Neuron (in vitro differentiated cells): ENCODE results near the gene TCAF2.
"Not testable (repeated sequence)": the region's sequence is repeated elsewhere in the genome, so short reads cannot be mapped to it uniquely, and the experiment has no call there.

Experiments
- H2AFZ ChIP-seq: one replicate; pipeline ENCODE4 v1.6.1; 2013; ENCODE audit warnings: low read depth, mild to moderate bottlenecking, inconsistent platforms, low read length, moderate library complexity
- H3K27me3 ChIP-seq: one replicate; pipeline ENCODE4 v1.6.1; 2013; ENCODE audit warnings: low read length; ENCODE audit not compliant: insufficient read depth
- H3K36me3 ChIP-seq: one replicate; pipeline ENCODE4 v1.6.1; 2013; ENCODE audit warnings: low read length; ENCODE audit not compliant: insufficient read depth
- H3K4me1 ChIP-seq: one replicate; pipeline ENCODE4 v1.6.1; 2013; ENCODE audit warnings: low read length; ENCODE audit not compliant: insufficient read depth
- H3K4me3 ChIP-seq: 2 replicates; pipeline ENCODE4 v1.5.1; 2013; ENCODE audit warnings: mild to moderate bottlenecking, low read length, moderate library complexity
- H3K9me3 ChIP-seq: one replicate; pipeline ENCODE4 v1.6.1; 2013; ENCODE audit warnings: low read length

The TCAF2 gene

GRCh38 chr7:143633013-143633618 is 12.3 kb downstream of the TCAF2 start:
- not testable (repeated sequence) for H3K4me1 ChIP-seq, H3K9me3 ChIP-seq, H3K4me3 ChIP-seq, H3K36me3 ChIP-seq, H3K27me3 ChIP-seq, H2AFZ ChIP-seq

GRCh38 chr7:143635364-143636240 is 14.8 kb downstream of the TCAF2 start:
- H3K27me3 ChIP-seq, H3K36me3 ChIP-seq, H3K9me3 ChIP-seq, H3K4me1 ChIP-seq, H2AFZ ChIP-seq, H3K4me3 ChIP-seq: not testable (repeated sequence)

- H3K9me3 ChIP-seq, H3K4me1 ChIP-seq, H3K36me3 ChIP-seq, H3K4me3 ChIP-seq, H2AFZ ChIP-seq, H3K27me3 ChIP-seq: not testable (repeated sequence)
Observed at GRCh38 chr7:143639372-143639771, 18.6 kb downstream of the TCAF2 start.

- H3K36me3 ChIP-seq, H2AFZ ChIP-seq, H3K27me3 ChIP-seq, H3K9me3 ChIP-seq, H3K4me3 ChIP-seq, H3K4me1 ChIP-seq: not testable (repeated sequence)
Observed at GRCh38 chr7:143640528-143641189, 19.9 kb downstream of the TCAF2 start.

GRCh38 chr7:143646598-143646997 is 25.8 kb downstream of the TCAF2 start:
- not testable (repeated sequence) for H3K4me1 ChIP-seq, H2AFZ ChIP-seq, H3K4me3 ChIP-seq, H3K9me3 ChIP-seq, H3K36me3 ChIP-seq, H3K27me3 ChIP-seq

GRCh38 chr7:143649902-143650301 is 29.1 kb downstream of the TCAF2 start:
- H3K9me3 ChIP-seq, H3K4me1 ChIP-seq, H3K4me3 ChIP-seq, H2AFZ ChIP-seq, H3K27me3 ChIP-seq, H3K36me3 ChIP-seq: not testable (repeated sequence)

- not testable (repeated sequence) for H2AFZ ChIP-seq
Observed at GRCh38 chr7:143650447-143650846, 29.7 kb downstream of the TCAF2 start.

More at GRCh38 chr7:143650447-143650846, 29.7 kb downstream of the TCAF2 start:
- H3K9me3 ChIP-seq, H3K36me3 ChIP-seq, H3K27me3 ChIP-seq, H3K4me3 ChIP-seq, H3K4me1 ChIP-seq: not testable (repeated sequence)
